HepG2 (cell line): ENCODE results near the gene METTL4. TPM values are rescaled to one million over a fixed set of nuclear protein-coding genes. Genes with fewer than 3 reads are reported as not detected.

Source experiments
- DR1 ChIP-seq: sonication (generic); formaldehyde crosslinking; IDR thresholded peaks from 2 replicates; pipeline ENCODE4 v1.8.0; 2021; ENCODE audit warnings: mild to moderate bottlenecking, missing genetic modification reagents, inconsistent platforms
- EEA1 ChIP-seq: sonication (generic); formaldehyde crosslinking; IDR thresholded peaks from 2 replicates; pipeline ENCODE4 v1.5.1; 2020; ENCODE audit warnings: mild to moderate bottlenecking, missing genetic modification reagents, borderline replicate concordance
- JDP2 ChIP-seq: sonication (generic); formaldehyde crosslinking; IDR thresholded peaks from 2 replicates; pipeline ENCODE4 v1.8.1; 2022; ENCODE audit warnings: missing genetic modification reagents, borderline replicate concordance
- MXD4 ChIP-seq: IDR thresholded peaks from 2 replicates; pipeline ENCODE4 v1.6.1; 2016; ENCODE audit warnings: mild to moderate bottlenecking, missing biosample characterization, missing genetic modification reagents
- NFIB ChIP-seq: sonication (generic); formaldehyde crosslinking; IDR thresholded peaks from 2 replicates; pipeline ENCODE4 v1.9.0; 2021; ENCODE audit warnings: missing genetic modification reagents, mild to moderate bottlenecking, borderline replicate concordance
- RAD51 ChIP-seq: fragments of 450-650 bp; IDR thresholded peaks from 2 replicates; pipeline ENCODE4 v1.6.1; 2016; ENCODE audit warnings: borderline replicate concordance
- SIN3A ChIP-seq: IDR thresholded peaks from 2 replicates; pipeline ENCODE4 v1.6.1; 2011; ENCODE audit warnings: low read depth, mild to moderate bottlenecking, control low read depth, low read length, borderline replicate concordance
- SOX13 ChIP-seq, 3 experiments: fragments of 450-650 bp in 1 of 3; sonication (generic) in 1 of 3; formaldehyde crosslinking in 1 of 3; IDR thresholded peaks in 2 of 3; conservative IDR thresholded peaks in 1 of 3; 2 replicates each; pipeline versions ENCODE4 v1.5.0 to v1.6.1; 2016 to 2020; ENCODE audit warnings: antibody characterized with exemption in 1 of 3, mild to moderate bottlenecking in 1 of 3, missing compliant biosample characterization in 1 of 3, missing genetic modification reagents in 1 of 3, moderate library complexity in 1 of 3
- ZBTB21 ChIP-seq: sonication (generic); formaldehyde crosslinking; IDR thresholded peaks from 2 replicates; pipeline ENCODE4 v1.4.0; 2020; ENCODE audit warnings: missing genetic modification reagents
- ZNF12 ChIP-seq: sonication (generic); formaldehyde crosslinking; IDR thresholded peaks from 2 replicates; pipeline ENCODE4 v1.5.0; 2020; ENCODE audit warnings: missing genetic modification reagents
- ZNF160 ChIP-seq: sonication (generic); formaldehyde crosslinking; IDR thresholded peaks from 2 replicates; pipeline ENCODE4 v1.8.0; 2022; ENCODE audit warnings: mild to moderate bottlenecking, inconsistent platforms, missing genetic modification reagents
- ZNF232 ChIP-seq: sonication (generic); formaldehyde crosslinking; IDR thresholded peaks from 2 replicates; pipeline ENCODE4 v1.4.0; 2020; ENCODE audit warnings: missing genetic modification reagents, borderline replicate concordance
- ZNF652 ChIP-seq: IDR thresholded peaks from 2 replicates; pipeline ENCODE4 v1.6.1; 2016; ENCODE audit warnings: low read depth, borderline replicate concordance
- ZNF766 ChIP-seq: sonication (generic); formaldehyde crosslinking; IDR thresholded peaks from 2 replicates; pipeline ENCODE4 v1.5.0; 2020; ENCODE audit warnings: missing genetic modification reagents, borderline replicate concordance
- polyA plus RNA-seq, 8 experiments: library from polyadenylated mRNA; depleted of rRNA in 3 of 8; stranded (reverse) in 7 of 8; unstranded in 1 of 8; fragments of >200 nt; fragmentation: Illumina TruSeq in 4 of 8; extraction: Trizol in 4 of 8; gene quantifications; 2 replicates each; pipeline versions ENCODE4 v1.2.1 to v1.2.3, GENCODE V29; 2011 to 2016; ENCODE audit warnings: low read depth in 4 of 8, missing spikeins in 1 of 8, mixed read lengths in 1 of 8; ENCODE audit not compliant: insufficient read depth in 1 of 8
- total RNA-seq, 5 experiments: library from RNA; depleted of rRNA; stranded (reverse); fragments of >200 nt; fragmentation: Illumina TruSeq; extraction: Trizol; gene quantifications; 2 replicates each; pipeline ENCODE4 v1.2.3, GENCODE V29; 2016; ENCODE audit warnings: low read depth in 1 of 5
- TF ChIP-seq, protein P1 (sequence below): sonication (generic); formaldehyde crosslinking; IDR thresholded peaks from 2 replicates; pipeline ENCODE4 v1.4.0; 2020; ENCODE audit warnings: missing genetic modification reagents, mild to moderate bottlenecking, borderline replicate concordance
- TF ChIP-seq, protein P2 (sequence below): sonication (generic); formaldehyde crosslinking; IDR thresholded peaks from 2 replicates; pipeline ENCODE4 v1.4.0; 2020; ENCODE audit warnings: missing genetic modification reagents, mild to moderate bottlenecking, borderline replicate concordance
- TF ChIP-seq, protein P3 (sequence below), 2 experiments: sonication (generic) in 1 of 2; formaldehyde crosslinking in 1 of 2; IDR thresholded peaks; 2 replicates each; pipeline versions ENCODE4 v1.4.0 to v1.6.1; 2018 to 2020; ENCODE audit warnings: missing genetic modification reagents in 2 of 2, borderline replicate concordance in 1 of 2, low read depth in 1 of 2, mild to moderate bottlenecking in 1 of 2, missing biosample characterization in 1 of 2
- TF ChIP-seq, protein P4 (sequence below): sonication (generic); formaldehyde crosslinking; IDR thresholded peaks from 2 replicates; pipeline ENCODE4 v1.8.1; 2022; ENCODE audit warnings: low read depth, mild to moderate bottlenecking, missing genetic modification reagents

Gene METTL4
- total and polyA plus RNA-seq, 2 of the 13 experiments (the other 11 are each of a cell fraction or from before 2014, with no cell fraction given): 6.8 to 8.1 TPM

DNA sequence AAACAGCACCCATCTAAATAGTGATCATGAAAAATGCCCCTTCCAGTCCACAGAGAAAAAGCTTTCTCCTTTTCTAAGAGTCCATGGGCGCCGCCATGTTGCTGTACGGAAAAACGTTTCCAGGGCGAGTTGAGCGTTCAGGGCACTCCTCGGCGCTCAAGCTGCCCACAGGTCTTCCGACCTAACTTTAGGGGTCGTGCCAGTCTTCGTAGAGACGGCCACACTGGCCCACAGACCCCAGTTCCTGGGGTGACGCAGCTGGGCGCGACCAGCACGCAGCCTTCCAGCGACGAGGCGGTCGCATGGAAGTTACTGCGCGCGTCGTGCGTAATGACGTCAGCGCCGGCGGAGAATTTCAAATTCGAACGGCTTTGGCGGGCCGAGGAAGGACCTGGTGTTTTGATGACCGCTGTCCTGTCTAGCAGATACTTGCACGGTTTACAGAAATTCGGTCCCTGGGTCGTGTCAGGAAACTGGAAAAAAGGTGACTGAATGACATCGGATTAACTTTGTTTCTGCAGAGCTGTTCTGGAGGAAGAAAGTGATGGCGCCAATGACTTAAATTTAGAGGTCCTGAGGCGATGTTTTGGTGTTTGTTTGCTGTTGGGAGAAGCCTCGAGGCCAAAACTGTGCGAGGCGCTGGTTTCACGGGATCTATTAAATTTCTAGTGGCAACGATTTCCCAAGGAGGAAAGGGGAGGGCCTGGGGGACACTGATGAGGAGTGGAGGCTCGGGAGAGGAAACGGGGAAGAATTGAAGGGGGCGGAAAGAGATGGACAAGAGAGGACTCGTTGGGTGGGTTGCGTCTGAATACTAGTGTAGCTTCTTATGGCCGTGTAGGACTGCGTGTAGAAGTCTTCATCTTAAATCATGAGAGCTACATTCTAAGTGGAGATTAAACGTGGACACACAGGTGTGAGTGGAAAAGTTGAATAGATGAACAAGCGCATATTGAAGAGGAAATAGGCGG is at the start of gene METTL4, which contains the start of gene NDC80 (continued):
- TF ChIP-seq, protein P1, sequence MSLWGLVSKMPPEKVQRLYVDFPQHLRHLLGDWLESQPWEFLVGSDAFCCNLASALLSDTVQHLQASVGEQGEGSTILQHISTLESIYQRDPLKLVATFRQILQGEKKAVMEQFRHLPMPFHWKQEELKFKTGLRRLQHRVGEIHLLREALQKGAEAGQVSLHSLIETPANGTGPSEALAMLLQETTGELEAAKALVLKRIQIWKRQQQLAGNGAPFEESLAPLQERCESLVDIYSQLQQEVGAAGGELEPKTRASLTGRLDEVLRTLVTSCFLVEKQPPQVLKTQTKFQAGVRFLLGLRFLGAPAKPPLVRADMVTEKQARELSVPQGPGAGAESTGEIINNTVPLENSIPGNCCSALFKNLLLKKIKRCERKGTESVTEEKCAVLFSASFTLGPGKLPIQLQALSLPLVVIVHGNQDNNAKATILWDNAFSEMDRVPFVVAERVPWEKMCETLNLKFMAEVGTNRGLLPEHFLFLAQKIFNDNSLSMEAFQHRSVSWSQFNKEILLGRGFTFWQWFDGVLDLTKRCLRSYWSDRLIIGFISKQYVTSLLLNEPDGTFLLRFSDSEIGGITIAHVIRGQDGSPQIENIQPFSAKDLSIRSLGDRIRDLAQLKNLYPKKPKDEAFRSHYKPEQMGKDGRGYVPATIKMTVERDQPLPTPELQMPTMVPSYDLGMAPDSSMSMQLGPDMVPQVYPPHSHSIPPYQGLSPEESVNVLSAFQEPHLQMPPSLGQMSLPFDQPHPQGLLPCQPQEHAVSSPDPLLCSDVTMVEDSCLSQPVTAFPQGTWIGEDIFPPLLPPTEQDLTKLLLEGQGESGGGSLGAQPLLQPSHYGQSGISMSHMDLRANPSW (CRISPR knock-in tag): peak; percentile 77; the same call in 1 of the 2 replicates
- no peak for TF ChIP-seq ZNF652 (CRISPR knock-in tag)
- TF ChIP-seq ZNF766 (CRISPR knock-in tag): peak; percentile 64; the same call in 1 of the 2 replicates
- TF ChIP-seq RAD51: no peak
- TF ChIP-seq NFIB: no peak
- no peak for TF ChIP-seq EEA1 (CRISPR knock-in tag)
- TF ChIP-seq, protein P2, sequence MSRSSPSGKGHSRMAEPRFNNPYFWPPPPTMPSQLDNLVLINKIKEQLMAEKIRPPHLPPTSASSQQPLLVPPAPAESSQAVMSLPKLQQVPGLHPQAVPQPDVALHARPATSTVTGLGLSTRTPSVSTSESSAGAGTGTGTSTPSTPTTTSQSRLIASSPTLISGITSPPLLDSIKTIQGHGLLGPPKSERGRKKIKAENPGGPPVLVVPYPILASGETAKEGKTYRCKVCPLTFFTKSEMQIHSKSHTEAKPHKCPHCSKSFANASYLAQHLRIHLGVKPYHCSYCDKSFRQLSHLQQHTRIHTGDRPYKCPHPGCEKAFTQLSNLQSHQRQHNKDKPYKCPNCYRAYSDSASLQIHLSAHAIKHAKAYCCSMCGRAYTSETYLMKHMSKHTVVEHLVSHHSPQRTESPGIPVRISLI (CRISPR knock-in tag): no peak; the same call in 1 of the 2 replicates
- TF ChIP-seq ZNF160 (CRISPR knock-in tag): peak; percentile 84; the same call in 1 of the 2 replicates
- no peak for TF ChIP-seq ZBTB21
- no peak for TF ChIP-seq DR1 (CRISPR knock-in tag)
- TF ChIP-seq, protein P3, sequence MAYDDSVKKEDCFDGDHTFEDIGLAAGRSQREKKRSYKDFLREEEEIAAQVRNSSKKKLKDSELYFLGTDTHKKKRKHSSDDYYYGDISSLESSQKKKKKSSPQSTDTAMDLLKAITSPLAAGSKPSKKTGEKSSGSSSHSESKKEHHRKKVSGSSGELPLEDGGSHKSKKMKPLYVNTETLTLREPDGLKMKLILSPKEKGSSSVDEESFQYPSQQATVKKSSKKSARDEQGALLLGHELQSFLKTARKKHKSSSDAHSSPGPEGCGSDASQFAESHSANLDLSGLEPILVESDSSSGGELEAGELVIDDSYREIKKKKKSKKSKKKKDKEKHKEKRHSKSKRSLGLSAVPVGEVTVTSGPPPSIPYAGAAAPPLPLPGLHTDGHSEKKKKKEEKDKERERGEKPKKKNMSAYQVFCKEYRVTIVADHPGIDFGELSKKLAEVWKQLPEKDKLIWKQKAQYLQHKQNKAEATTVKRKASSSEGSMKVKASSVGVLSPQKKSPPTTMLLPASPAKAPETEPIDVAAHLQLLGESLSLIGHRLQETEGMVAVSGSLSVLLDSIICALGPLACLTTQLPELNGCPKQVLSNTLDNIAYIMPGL (CRISPR knock-in tag; IDR thresholded peaks at IDR 0.05; ENCODE audit: borderline replicate concordance in 1 of 2, low read depth in 1 of 2): peak in 1 of 2 experiments; percentile 46; a peak in 2 of 4 replicates
- TF ChIP-seq SOX13 (IDR thresholded peaks at IDR 0.05): no peak
- TF ChIP-seq SOX13 (CRISPR knock-in tag; conservative IDR thresholded peaks at IDR 0.05 in 1 of 2, IDR thresholded peaks at IDR 0.05 in 1 of 2): peak in 1 of 2 experiments; percentile 39; a peak in 1 of 4 replicates
- TF ChIP-seq, protein P4, sequence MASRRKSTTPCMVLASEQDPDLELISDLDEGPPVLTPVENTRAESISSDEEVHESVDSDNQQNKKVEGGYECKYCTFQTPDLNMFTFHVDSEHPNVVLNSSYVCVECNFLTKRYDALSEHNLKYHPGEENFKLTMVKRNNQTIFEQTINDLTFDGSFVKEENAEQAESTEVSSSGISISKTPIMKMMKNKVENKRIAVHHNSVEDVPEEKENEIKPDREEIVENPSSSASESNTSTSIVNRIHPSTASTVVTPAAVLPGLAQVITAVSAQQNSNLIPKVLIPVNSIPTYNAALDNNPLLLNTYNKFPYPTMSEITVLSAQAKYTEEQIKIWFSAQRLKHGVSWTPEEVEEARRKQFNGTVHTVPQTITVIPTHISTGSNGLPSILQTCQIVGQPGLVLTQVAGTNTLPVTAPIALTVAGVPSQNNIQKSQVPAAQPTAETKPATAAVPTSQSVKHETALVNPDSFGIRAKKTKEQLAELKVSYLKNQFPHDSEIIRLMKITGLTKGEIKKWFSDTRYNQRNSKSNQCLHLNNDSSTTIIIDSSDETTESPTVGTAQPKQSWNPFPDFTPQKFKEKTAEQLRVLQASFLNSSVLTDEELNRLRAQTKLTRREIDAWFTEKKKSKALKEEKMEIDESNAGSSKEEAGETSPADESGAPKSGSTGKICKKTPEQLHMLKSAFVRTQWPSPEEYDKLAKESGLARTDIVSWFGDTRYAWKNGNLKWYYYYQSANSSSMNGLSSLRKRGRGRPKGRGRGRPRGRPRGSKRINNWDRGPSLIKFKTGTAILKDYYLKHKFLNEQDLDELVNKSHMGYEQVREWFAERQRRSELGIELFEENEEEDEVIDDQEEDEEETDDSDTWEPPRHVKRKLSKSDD (CRISPR knock-in tag): peak; percentile 93
- TF ChIP-seq SIN3A: peak; percentile 97
- 0 out of 2 replicates have a peak, but pooled peaks have one; percentile 24 for TF ChIP-seq ZNF232 (CRISPR knock-in tag)
- no peak for TF ChIP-seq ZNF12 (CRISPR knock-in tag)
- TF ChIP-seq JDP2 (CRISPR knock-in tag): peak; percentile 89; the same call in 1 of the 2 replicates
- peak; percentile 66; the same call in 1 of the 2 replicates for TF ChIP-seq MXD4 (CRISPR knock-in tag)
